K562 (cell line): ENCODE data around the gene PTCH1. TPM values are rescaled to one million over a fixed set of nuclear protein-coding genes. Genes with fewer than 3 reads are reported as not detected.

Experiments
- ATAC-seq: fragments of 200-7000 bp; cut with Tn5 transposase; 3 replicates; pipeline ENCODE4 v1.9.1; 2020; ENCODE audit warnings: moderate library complexity
- BruUV-seq: library from RNA; stranded (reverse); fragments of 400-500 nt; replicated peaks from 2 replicates; lab custom pipeline; 2021; lab: Mats Ljungman, UMichigan
- CTCF ChIA-PET: fragments of 300-600 bp; formaldehyde crosslinking; extraction: SDS; loops from one replicate; lab custom pipeline; 2021; ENCODE audit warnings: low intra/inter-chr PET ratio; lab: Yijun Ruan, JAX
- POLR2A ChIA-PET: fragments of 300-600, 350-650 bp; sonication (Branson Sonifier 250); formaldehyde crosslinking; extraction: SDS; loops from one replicate; lab custom pipeline; 2021; ENCODE audit warnings: antibody characterized with exemption, inconsistent platforms; lab: Yijun Ruan, JAX
- DNase-seq, 4 experiments: peaks; one replicate each; pipeline versions ENCODE4 v3.0.0 to v3.0.0-alpha.2; 2011 to 2018; ENCODE audit warnings: low spot score in 3 of 4, mixed read lengths in 3 of 4; ENCODE audit errors: extremely low read depth in 1 of 4
- FAIRE-seq: peaks from 2 replicates; lab custom pipeline; 2011; peaks lifted over from hg19 to GRCh38; lab: Jason Lieb, UNC
- H2AFZ ChIP-seq: 2 replicates; pipeline ENCODE4 v1.6.0; 2011; ENCODE audit warnings: low read depth, low read length, control low read depth, inconsistent platforms
- H3K27ac ChIP-seq: fragments of 200-600 bp; 3 replicates; pipeline ENCODE4 v1.8.0; 2011; ENCODE audit warnings: low read depth, mild to moderate bottlenecking, control low read depth, inconsistent platforms, low read length, moderate library complexity, mixed read lengths; ENCODE audit errors: extremely low read depth
- H3K27me3 ChIP-seq, 2 experiments: fragments of 300-600 bp in 1 of 2; 2 replicates in 1 of 2; 3 replicates in 1 of 2; pipeline versions ENCODE4 v1.6.0 to v1.8.0; 2011; ENCODE audit warnings: inconsistent platforms in 2 of 2, low read length in 2 of 2, mild to moderate bottlenecking in 1 of 2, mixed read lengths in 1 of 2, moderate library complexity in 1 of 2; ENCODE audit not compliant: control insufficient read depth in 2 of 2, insufficient read depth in 2 of 2
- H3K36me3 ChIP-seq: fragments of 300-600 bp; 3 replicates; pipeline ENCODE4 v1.8.0; 2011; ENCODE audit warnings: mild to moderate bottlenecking, low read length, inconsistent platforms; ENCODE audit not compliant: control insufficient read depth, insufficient read depth
- H3K4me1 ChIP-seq, 2 experiments: fragments of 200-600 bp in 1 of 2; replicated peaks in 1 of 2; 2 replicates in 1 of 2; 3 replicates in 1 of 2; pipeline versions ENCODE4 v1.5.1 to v1.8.0; 2011; ENCODE audit warnings: inconsistent platforms in 2 of 2, low read length in 2 of 2, mild to moderate bottlenecking in 1 of 2, mixed read lengths in 1 of 2, moderate library complexity in 1 of 2; ENCODE audit not compliant: control insufficient read depth in 2 of 2, insufficient read depth in 2 of 2
- H3K4me2 ChIP-seq: 2 replicates; pipeline ENCODE4 v1.6.1; 2011; ENCODE audit warnings: low read length, control low read depth, inconsistent platforms, mixed read lengths; ENCODE audit not compliant: insufficient read depth
- H3K4me3 ChIP-seq: fragments of 200-600 bp; sonication (generic), shearing (Covaris generic); 2 replicates; pipeline ENCODE4 v1.5.1; 2016; ENCODE audit warnings: control low read depth, inconsistent platforms
- H3K79me2 ChIP-seq: fragments of 200-600 bp; 3 replicates; pipeline ENCODE4 v1.8.0; 2011; ENCODE audit warnings: low read length, inconsistent platforms; ENCODE audit not compliant: control insufficient read depth, insufficient read depth
- H3K9ac ChIP-seq, 2 experiments: 2 replicates each; pipeline versions ENCODE4 v1.6.0 to v1.6.1; 2011; ENCODE audit warnings: low read depth in 2 of 2, low read length in 2 of 2, control low read depth in 1 of 2, inconsistent platforms in 1 of 2, mild to moderate bottlenecking in 1 of 2, mixed read lengths in 1 of 2; ENCODE audit not compliant: insufficient read depth in 1 of 2
- H3K9me1 ChIP-seq: one replicate; pipeline ENCODE4 v1.6.0; 2011; ENCODE audit warnings: inconsistent platforms, mild to moderate bottlenecking, low read length, moderate library complexity; ENCODE audit not compliant: control insufficient read depth, insufficient read depth
- H3K9me3 ChIP-seq: replicated peaks from 2 replicates; pipeline ENCODE4 v1.5.1; 2011; ENCODE audit warnings: low read depth, low read length, inconsistent platforms; ENCODE audit not compliant: control insufficient read depth, insufficient read depth
- H4K20me1 ChIP-seq: replicated peaks from 2 replicates; pipeline ENCODE4 v1.6.1; 2011; ENCODE audit warnings: low read length, inconsistent platforms, mixed read lengths; ENCODE audit not compliant: control insufficient read depth, insufficient read depth
- CEBPG ChIP-seq, 3 experiments: fragments of 200-800 bp in 1 of 3; sonication (Bioruptor generic) in 1 of 3; sonication (generic) in 1 of 3; formaldehyde crosslinking in 1 of 3; IDR thresholded peaks in 2 of 3; conservative IDR thresholded peaks in 1 of 3; 2 replicates each; pipeline versions ENCODE4 v1.6.1 to v1.8.0; 2016 to 2022; ENCODE audit warnings: missing compliant biosample characterization in 2 of 3, missing genetic modification characterization in 2 of 3, mild to moderate bottlenecking in 1 of 3, missing genetic modification reagents in 1 of 3
- FOXP1 ChIP-seq: sonication (generic); formaldehyde crosslinking; IDR thresholded peaks from 2 replicates; pipeline ENCODE4 v1.8.0; 2022; ENCODE audit warnings: mild to moderate bottlenecking, missing genetic modification reagents
- HNRNPLL ChIP-seq: fragments of 200-400 bp; formaldehyde crosslinking; IDR thresholded peaks from 2 replicates; pipeline ENCODE4 v1.6.1; 2017; ENCODE audit warnings: low read length, low read depth, mild to moderate bottlenecking; ENCODE audit not compliant: poor library complexity, severe bottlenecking
- MEIS2 ChIP-seq: fragments of 450-650 bp; IDR thresholded peaks from 2 replicates; pipeline ENCODE4 v1.6.1; 2014; ENCODE audit warnings: mild to moderate bottlenecking; ENCODE audit not compliant: partially characterized antibody
- MTF1 ChIP-seq: fragments of 250-450 bp; sonication (Bioruptor Pico); IDR thresholded peaks from 2 replicates; pipeline ENCODE4 v1.9.0; 2021; ENCODE audit warnings: moderate library complexity, mild to moderate bottlenecking, inconsistent platforms, borderline replicate concordance
- POLR3A ChIP-seq: IDR thresholded peaks from 2 replicates; pipeline ENCODE4 v1.6.1; 2011; ENCODE audit warnings: borderline replicate concordance, mild to moderate bottlenecking, moderate library complexity; ENCODE audit not compliant: insufficient read length, insufficient read depth; ENCODE audit errors: extremely low read depth
- PRPF4 ChIP-seq: fragments of 200-400 bp; formaldehyde crosslinking; IDR thresholded peaks from one replicate; pipeline ENCODE4 v1.6.1; 2017; ENCODE audit warnings: low read length, low read depth, mild to moderate bottlenecking; ENCODE audit not compliant: insufficient read depth, poor library complexity, severe bottlenecking
- RBM25 ChIP-seq: fragments of 200-400 bp; formaldehyde crosslinking; IDR thresholded peaks from 2 replicates; pipeline ENCODE4 v1.6.1; 2018; ENCODE audit warnings: low read length, low read depth, moderate library complexity; ENCODE audit not compliant: severe bottlenecking
- SNRNP70 ChIP-seq: fragments of 200-400 bp; formaldehyde crosslinking; optimal IDR thresholded peaks from 2 replicates; pipeline ENCODE3; 2017; ENCODE audit warnings: low read depth, low read length
- TBL1XR1 ChIP-seq, 2 experiments: IDR thresholded peaks; 2 replicates each; pipeline ENCODE4 v1.6.1; 2012; ENCODE audit warnings: improper control_type of control experiment in 2 of 2, low read length in 2 of 2, mild to moderate bottlenecking in 1 of 2
- TSHZ1 ChIP-seq: fragments of 250-450 bp; sonication (Bioruptor Pico); IDR thresholded peaks from 2 replicates; pipeline ENCODE4 v1.4.0; 2020; ENCODE audit warnings: mild to moderate bottlenecking, moderate library complexity
- ZNF778 ChIP-seq: fragments of 450-650 bp; formaldehyde crosslinking; IDR thresholded peaks from 2 replicates; pipeline ENCODE4 v1.4.0; 2020; ENCODE audit warnings: mild to moderate bottlenecking, moderate library complexity
- ZNF785 ChIP-seq: fragments of 250-450 bp; sonication (Bioruptor Pico); IDR thresholded peaks from 2 replicates; pipeline ENCODE4 v1.4.0; 2020; ENCODE audit warnings: mild to moderate bottlenecking
- WGBS: fragments of 100-300 bp; shearing (Covaris generic); methylation state at CpG from one replicate; pipeline ENCODE4 v1.1.6; 2016; ENCODE audit warnings: low coverage, mixed read lengths; ENCODE audit not compliant: insufficient coverage; ENCODE audit errors: missing lambda C conversion rate; 5-methylcytosine and 5-hydroxymethylcytosine counted together
- in situ Hi-C: fragments of 300-500 bp; cut with MboI; formaldehyde crosslinking; loops from 4 replicates; pipeline ENCODE4 v1.15.0; 2018; ENCODE audit warnings: inconsistent platforms, mixed read lengths
- intact Hi-C: fragments of 100-400 bp; cut with micrococcal nuclease; formaldehyde crosslinking; loops from 2 replicates; pipeline ENCODE4 v1.14.2; 2022
- polyA plus RNA-seq, 8 experiments: library from polyadenylated mRNA; depleted of rRNA in 4 of 8; stranded (reverse) in 5 of 8; unstranded in 3 of 8; fragments of >200 nt; fragmentation: Nextera tagmentation in 2 of 8; fragmentation: Illumina TruSeq in 1 of 8; extraction: Ambion mirVana in 2 of 8; extraction: Trizol in 1 of 8; gene quantifications; 2 replicates each; pipeline versions ENCODE4 v1.2.1 to v1.2.3, GENCODE V29; 2011 to 2014; ENCODE audit warnings: inconsistent platforms in 1 of 8, missing spikeins in 1 of 8
- total RNA-seq, 7 experiments: library from RNA; depleted of rRNA in 6 of 7; stranded (reverse); fragments of >200 nt in 6 of 7; fragmentation: Illumina TruSeq in 2 of 7; extraction: Trizol in 2 of 7; gene quantifications; 2 replicates each; pipeline versions ENCODE4 v1.2.1 to v1.2.3, GENCODE V29; 2011 to 2021; ENCODE audit warnings: low replicate concordance in 1 of 7

PTCH1 gene
- total and polyA plus RNA-seq, 9 of the 15 experiments (the other 6 are each of a cell fraction or from before 2014, with no cell fraction given), result 0.70 to 9.9 (median 3.8) TPM

GRCh38 chr9:95479330-95479729 is 37.4 kb downstream of the PTCH1 start:
- POLR2A ChIA-PET, result interaction anchor here (0.6 kb wide), 1 partner anchor 19 kb away, joined by 3 read pairs; no protein-coding TSS in a partner anchor
- in situ Hi-C loops (no loop called here), intact Hi-C loops (no loop called here)
- H3K9me1 ChIP-seq, result no peaks in the 10 kb centered on the region
- no peak overlapping the region for H3K4me3 ChIP-seq
- no peaks in the 10 kb centered on the region for H3K79me2 ChIP-seq
- H3K9me3 ChIP-seq, result no peaks in the 10 kb centered on the region
- H3K4me1 ChIP-seq, result no peaks in the 10 kb centered on the region
- DNase-seq (no peak), ATAC-seq (no peak), FAIRE-seq (no peak)
- 89% methylated on average over 9 of the region's 9 CpGs for WGBS
- H3K4me2 ChIP-seq, result no peak overlapping the region
- no peaks in the 10 kb centered on the region for H3K27me3 ChIP-seq
- no peaks in the 10 kb centered on the region for H4K20me1 ChIP-seq
- no peak overlapping the region for H2AFZ ChIP-seq
- CTCF ChIA-PET, result no interaction called here
- peaks cover 50% of the 10 kb centered on the region; the same call in 2 of the 3 replicates for H3K36me3 ChIP-seq
- no TSS peak for BruUV-seq
- H3K9ac ChIP-seq, result no peak overlapping the region
- no peak overlapping the region for H3K27ac ChIP-seq
- TF ChIP-seq MTF1 (CRISPR knock-in tag) (no peak), SNRNP70 (no peak), HNRNPLL (no peak), PRPF4 (no peak), FOXP1 (CRISPR knock-in tag) (no peak), MEIS2 (no peak), TSHZ1 (no peak), ZNF778 (CRISPR knock-in tag) (no peak), TBL1XR1 (IDR thresholded peaks at IDR 0.05; ENCODE audit: low read length in 2 of 2) (no peak), ZNF785 (no peak), CEBPG (CRISPR knock-in tag; IDR thresholded peaks at IDR 0.05) (no peak), CEBPG (tag; conservative IDR thresholded peaks at IDR 0.05 in 1 of 2, IDR thresholded peaks at IDR 0.05 in 1 of 2) (no peak), RBM25 (no peak), POLR3A (no peak)
